ENCODE data around the gene ICE2. TPM values are rescaled to one million over a fixed set of nuclear protein-coding genes. Genes with fewer than 3 reads are reported as not detected.

Gene ICE2
- total RNA-seq, 1 donor from 2014 or later: 25.0 TPM

- Histone ChIP-seq H3K9me3 (no peaks in the 10 kb centered on the region), H3K27me3 (no peaks in the 10 kb centered on the region), H3K4me3 (no peak overlapping the region), H3K36me3 (peaks cover 0 to 17% of the 10 kb centered on the region in 2 donors), H3K27ac (no peak overlapping the region), H3K4me1 (no peaks in the 10 kb centered on the region)
- TF ChIP-seq POLR2AphosphoS5 (IDR thresholded peaks at IDR 0.05; ENCODE audit: insufficient read depth in 1 of 2, low read depth in 1 of 2) (no peak), CTCF (IDR thresholded peaks at IDR 0.05) (no peak), POLR2A (IDR thresholded peaks at IDR 0.05) (no peak)
- no peak for DNase-seq (ENCODE audit: extremely low spot score in 2 of 2)
- intact Hi-C loops (cut with DNase I): no loop called here
Observed at GRCh38 chr15:60460931-60461330, 18.0 kb downstream of the ICE2 start.

GRCh38 chr15:60458721-60459120, 20.2 kb downstream of the ICE2 start:
- intact Hi-C loops (cut with DNase I): no loop called here
- Histone ChIP-seq H3K27ac (no peak overlapping the region), H3K9me3 (no peaks in the 10 kb centered on the region), H3K36me3 (peaks cover 0 to 26% of the 10 kb centered on the region in 2 donors), H3K27me3 (no peaks in the 10 kb centered on the region), H3K4me3 (no peak overlapping the region), H3K4me1 (no peaks in the 10 kb centered on the region)
- TF ChIP-seq POLR2A (IDR thresholded peaks at IDR 0.05) (no peak), POLR2AphosphoS5 (IDR thresholded peaks at IDR 0.05; ENCODE audit: insufficient read depth in 1 of 2, low read depth in 1 of 2) (no peak), CTCF (IDR thresholded peaks at IDR 0.05) (no peak)
- no peak for DNase-seq (ENCODE audit: extremely low spot score in 2 of 2)

GRCh38 chr15:60457985-60458384, 21.0 kb downstream of the ICE2 start:
- H3K36me3 ChIP-seq: peaks cover 0 to 24% of the 10 kb centered on the region in 2 donors
- H3K27ac ChIP-seq: no peak overlapping the region
- no peak for DNase-seq (ENCODE audit: extremely low spot score in 2 of 2)
- TF ChIP-seq POLR2A (IDR thresholded peaks at IDR 0.05): no peak
- TF ChIP-seq CTCF (IDR thresholded peaks at IDR 0.05): no peak
- no peak for TF ChIP-seq POLR2AphosphoS5 (IDR thresholded peaks at IDR 0.05; ENCODE audit: insufficient read depth in 1 of 2, low read depth in 1 of 2)
- intact Hi-C loops (cut with DNase I): no loop called here
- no peaks in the 10 kb centered on the region for H3K4me1 ChIP-seq
- no peaks in the 10 kb centered on the region for H3K9me3 ChIP-seq
- no peaks in the 10 kb centered on the region for H3K27me3 ChIP-seq
- no peak overlapping the region for H3K4me3 ChIP-seq

GRCh38 chr15:60454824-60455223, 24.1 kb downstream of the ICE2 start:
- no peak for DNase-seq (ENCODE audit: extremely low spot score in 2 of 2)
- no peak for TF ChIP-seq CTCF (IDR thresholded peaks at IDR 0.05)
- TF ChIP-seq POLR2A (IDR thresholded peaks at IDR 0.05): no peak
- TF ChIP-seq POLR2AphosphoS5 (IDR thresholded peaks at IDR 0.05; ENCODE audit: insufficient read depth in 1 of 2, low read depth in 1 of 2): no peak
- H3K4me1 ChIP-seq: no peaks in the 10 kb centered on the region
- no peak overlapping the region for H3K4me3 ChIP-seq
- H3K36me3 ChIP-seq: peaks cover 0 to 15% of the 10 kb centered on the region in 2 donors
- H3K27ac ChIP-seq: no peak overlapping the region
- no peaks in the 10 kb centered on the region for H3K9me3 ChIP-seq
- no peaks in the 10 kb centered on the region for H3K27me3 ChIP-seq
- intact Hi-C loops (cut with DNase I): no loop called here

GRCh38 chr15:60448668-60449360, 30.1 kb downstream of the ICE2 start:
- no peak overlapping the region for H3K27ac ChIP-seq
- no peak overlapping the region for H3K4me3 ChIP-seq
- intact Hi-C loops (cut with DNase I): loop anchor here (10.0 kb wide), 1 partner anchor 94 kb away; no protein-coding TSS in a partner anchor
- H3K4me1 ChIP-seq: no peaks in the 10 kb centered on the region
- no peaks in the 10 kb centered on the region for H3K27me3 ChIP-seq
- DNase-seq (ENCODE audit: extremely low spot score in 2 of 2): no peak
- H3K9me3 ChIP-seq: no peaks in the 10 kb centered on the region
- no peak for TF ChIP-seq POLR2A (IDR thresholded peaks at IDR 0.05)
- TF ChIP-seq CTCF (IDR thresholded peaks at IDR 0.05): no peak
- TF ChIP-seq POLR2AphosphoS5 (IDR thresholded peaks at IDR 0.05; ENCODE audit: insufficient read depth in 1 of 2, low read depth in 1 of 2): no peak
- peaks cover 0 to 3% of the 10 kb centered on the region in 2 donors for H3K36me3 ChIP-seq
